HG02852 (cell line): ENCODE measurements around the gene PERM1.
"Not testable (repeated sequence)": the region's sequence is repeated elsewhere in the genome, so short reads cannot be mapped to it uniquely, and the experiment has no call there.

Experiments
- ATAC-seq: cut with Tn5 transposase; IDR thresholded peaks from one replicate; pipeline ENCODE4 v1.9.1; 2021; ENCODE audit warnings: mild to moderate bottlenecking, moderate library complexity; ENCODE audit not compliant: unreplicated experiment

Gene PERM1

GRCh38 chr1:950881-951280 lies 31.0 kb downstream of the PERM1 start:
- no peak for ATAC-seq

GRCh38 chr1:950268-950667 lies 31.6 kb downstream of the PERM1 start:
- ATAC-seq, result no peak

- ATAC-seq, result no peak
These were observed 33.9 kb downstream of the PERM1 start for GRCh38 chr1:947958-948357.

GRCh38 chr1:946811-947210 lies 35.1 kb downstream of the PERM1 start:
- not testable (repeated sequence) for ATAC-seq

GRCh38 chr1:945688-946556 lies 36.0 kb downstream of the PERM1 start:
- no peak for ATAC-seq

- no peak for ATAC-seq
These were observed 37.3 kb downstream of the PERM1 start for GRCh38 chr1:944341-945325.

DNA sequence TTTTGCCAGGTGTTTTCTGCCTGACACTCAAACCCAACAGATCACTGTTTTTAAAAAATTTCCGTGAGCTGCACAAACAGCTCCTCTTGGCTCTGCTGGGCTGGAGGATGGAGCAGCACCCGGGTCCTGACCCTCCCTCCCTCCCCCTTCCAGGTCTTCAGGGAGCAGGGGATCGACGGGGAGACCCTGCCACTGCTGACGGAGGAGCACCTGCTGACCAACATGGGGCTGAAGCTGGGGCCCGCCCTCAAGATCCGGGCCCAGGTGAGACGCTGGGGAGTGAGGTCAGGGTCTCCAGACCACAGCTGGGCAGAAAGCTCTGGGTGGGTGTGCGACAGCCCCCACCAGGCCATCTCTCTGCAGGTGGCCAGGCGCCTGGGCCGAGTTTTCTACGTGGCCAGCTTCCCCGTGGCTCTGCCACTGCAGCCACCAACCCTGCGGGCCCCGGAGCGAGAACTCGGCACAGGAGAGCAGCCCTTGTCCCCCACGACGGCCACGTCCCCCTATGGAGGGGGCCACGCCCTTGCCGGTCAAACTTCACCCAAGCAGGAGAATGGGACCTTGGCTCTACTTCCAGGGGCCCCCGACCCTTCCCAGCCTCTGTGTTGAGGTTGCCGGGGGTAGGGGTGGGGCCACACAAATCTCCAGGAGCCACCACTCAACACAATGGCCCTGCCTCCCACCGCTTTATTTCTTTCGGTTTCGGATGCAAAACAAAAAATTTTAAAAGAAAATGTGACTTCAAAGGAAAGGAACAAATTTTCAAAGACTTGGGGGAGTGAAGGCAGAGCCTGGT lies 38.1 kb downstream of the PERM1 start:
- ATAC-seq, result no peak

GRCh38 chr1:942864-943533 lies 38.9 kb downstream of the PERM1 start:
- ATAC-seq, result no peak

DNA sequence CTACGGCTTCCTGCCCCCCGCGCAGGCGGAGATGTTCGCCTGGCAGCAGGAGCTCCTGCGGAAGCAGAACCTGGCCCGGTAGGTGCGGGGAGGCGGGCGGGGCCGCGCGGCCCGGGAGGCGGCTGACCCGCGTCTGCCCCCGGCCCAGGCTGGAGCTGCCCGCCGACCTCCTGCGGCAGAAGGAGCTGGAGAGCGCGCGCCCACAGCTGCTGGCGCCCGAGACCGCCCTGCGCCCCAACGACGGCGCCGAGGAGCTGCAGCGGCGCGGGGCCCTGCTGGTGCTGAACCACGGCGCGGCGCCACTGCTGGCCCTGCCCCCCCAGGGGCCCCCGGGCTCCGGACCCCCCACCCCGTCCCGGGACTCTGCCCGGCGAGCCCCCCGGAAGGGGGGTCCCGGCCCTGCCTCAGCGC lies 39.5 kb downstream of the PERM1 start:
- no peak for ATAC-seq

GRCh38 chr1:941588-942383 lies 40.1 kb downstream of the PERM1 start:
- ATAC-seq, result no peak

- ATAC-seq, result no peak
These were observed 40.8 kb downstream of the PERM1 start for GRCh38 chr1:941015-941587.

GRCh38 chr1:940107-941014 lies 41.5 kb downstream of the PERM1 start:
- no peak for ATAC-seq

GRCh38 chr1:939511-940106 lies 42.3 kb downstream of the PERM1 start:
- ATAC-seq, result no peak

- ATAC-seq, result no peak
These were observed 43.0 kb downstream of the PERM1 start for GRCh38 chr1:938711-939489.

- ATAC-seq, result no peak
These were observed 43.7 kb downstream of the PERM1 start for GRCh38 chr1:938088-938683.

DNA sequence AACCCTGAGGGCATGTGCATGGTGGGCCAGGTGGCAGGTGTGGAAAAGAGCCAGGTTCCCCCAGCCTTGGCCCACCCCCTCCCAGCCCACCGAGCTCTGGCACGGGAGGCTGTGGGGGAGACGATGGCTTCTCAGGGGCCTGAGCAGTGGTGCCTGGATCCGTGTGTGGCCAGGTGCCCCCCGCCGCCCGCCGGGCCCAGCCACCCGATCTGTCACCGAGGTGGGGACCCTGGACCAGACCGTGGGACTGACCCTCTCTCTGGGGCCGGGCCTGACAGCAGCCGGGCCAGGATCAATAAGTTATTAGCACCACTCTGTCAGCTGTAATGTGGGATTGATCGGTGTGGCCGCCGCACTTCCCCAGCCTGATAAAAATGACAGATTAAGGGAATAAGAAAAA lies 44.4 kb downstream of the PERM1 start:
- ATAC-seq, result no peak
